Tracheal epithelial cell (primary cell): Measurements from ENCODE around the gene ALPI. TPM values are rescaled to one million over a fixed set of nuclear protein-coding genes. Genes with fewer than 3 reads are reported as not detected.

Experiments
- total RNA-seq: library from RNA; depleted of rRNA; stranded (reverse); fragments of >200 nt; gene quantifications from 2 replicates; pipeline ENCODE4 v1.2.1, GENCODE V29; 2014

ALPI gene
- not detected in 2 replicates for total RNA-seq

DNA sequence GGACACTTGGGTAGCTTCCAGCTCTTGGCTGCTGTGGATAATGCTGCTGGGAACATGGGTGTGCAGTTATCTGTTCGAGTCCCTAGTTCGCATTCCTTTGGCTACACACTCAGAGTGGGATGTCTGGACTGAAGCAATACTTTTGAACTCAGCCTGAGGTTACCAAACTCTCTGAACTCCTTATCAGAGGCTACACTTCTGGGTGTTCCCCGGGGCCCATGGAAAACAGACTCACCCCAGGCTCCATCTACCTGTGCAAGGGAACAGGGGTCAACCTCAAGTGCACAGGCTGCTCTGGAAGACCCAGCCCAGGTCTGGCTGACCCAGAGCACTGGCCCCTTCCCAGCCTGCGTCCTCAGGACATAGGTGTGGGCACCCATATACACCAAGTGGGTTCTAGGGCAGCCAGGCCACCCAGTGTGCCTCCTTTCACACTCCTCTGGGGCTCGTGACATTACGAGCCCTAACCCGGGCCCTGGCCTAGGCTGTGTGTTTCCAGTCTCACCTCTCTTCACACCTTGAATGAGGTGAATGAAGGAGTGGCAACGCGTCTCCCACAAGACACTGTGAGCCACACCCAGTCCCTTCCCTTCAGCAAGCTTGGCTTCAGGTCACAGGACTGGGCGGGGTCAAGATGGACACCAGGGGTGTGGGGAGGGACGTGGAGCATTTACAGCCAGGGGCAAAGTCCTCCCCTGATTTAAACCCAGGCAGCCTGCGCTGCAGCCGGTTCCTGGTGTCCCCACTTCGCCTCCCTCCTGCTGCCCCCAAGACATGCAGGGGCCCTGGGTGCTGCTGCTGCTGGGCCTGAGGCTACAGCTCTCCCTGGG, at the start of gene ALPI:
TSS of gene ALPI (plus strand) at position 728 of the 830 bp plus-strand sequence. CDS start at position 775, 47 bp downstream.

DNA sequence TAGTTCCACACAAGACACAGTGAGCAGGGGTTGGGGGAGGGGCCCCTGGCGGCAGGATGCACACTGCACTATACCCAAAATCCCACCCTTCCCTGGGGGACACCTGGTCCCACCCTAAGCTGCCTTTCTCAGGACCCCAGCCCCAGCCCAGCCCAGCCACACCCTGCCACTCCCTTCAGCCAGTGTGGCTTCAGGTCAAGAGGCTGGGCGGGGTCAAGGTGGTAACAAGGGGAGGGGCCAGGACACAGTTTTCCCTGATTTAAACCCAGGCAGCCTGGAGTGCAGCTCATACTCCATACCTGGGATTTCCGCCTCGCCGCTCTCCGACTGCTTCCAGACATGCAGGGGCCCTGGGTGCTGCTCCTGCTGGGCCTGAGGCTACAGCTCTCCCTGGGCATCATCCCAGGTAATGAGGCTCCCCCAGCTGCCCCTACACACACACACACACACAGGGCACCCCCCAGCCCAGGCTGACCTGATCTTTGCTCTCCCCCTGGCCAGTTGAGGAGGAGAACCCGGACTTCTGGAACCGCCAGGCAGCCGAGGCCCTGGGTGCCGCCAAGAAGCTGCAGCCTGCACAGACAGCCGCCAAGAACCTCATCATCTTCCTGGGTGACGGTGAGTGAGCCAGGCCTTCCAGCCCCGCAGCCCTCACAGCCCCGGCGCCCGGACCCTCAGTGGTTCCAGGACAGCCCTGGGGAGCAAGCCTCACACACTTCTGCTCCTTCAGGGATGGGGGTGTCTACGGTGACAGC, 49.2 kb upstream of the ALPI start, which contains the start of gene ALPG:
TSS of gene ALPG (plus strand) at position 289 of the 755 bp plus-strand sequence. CDS start at position 340, 51 bp downstream.

DNA sequence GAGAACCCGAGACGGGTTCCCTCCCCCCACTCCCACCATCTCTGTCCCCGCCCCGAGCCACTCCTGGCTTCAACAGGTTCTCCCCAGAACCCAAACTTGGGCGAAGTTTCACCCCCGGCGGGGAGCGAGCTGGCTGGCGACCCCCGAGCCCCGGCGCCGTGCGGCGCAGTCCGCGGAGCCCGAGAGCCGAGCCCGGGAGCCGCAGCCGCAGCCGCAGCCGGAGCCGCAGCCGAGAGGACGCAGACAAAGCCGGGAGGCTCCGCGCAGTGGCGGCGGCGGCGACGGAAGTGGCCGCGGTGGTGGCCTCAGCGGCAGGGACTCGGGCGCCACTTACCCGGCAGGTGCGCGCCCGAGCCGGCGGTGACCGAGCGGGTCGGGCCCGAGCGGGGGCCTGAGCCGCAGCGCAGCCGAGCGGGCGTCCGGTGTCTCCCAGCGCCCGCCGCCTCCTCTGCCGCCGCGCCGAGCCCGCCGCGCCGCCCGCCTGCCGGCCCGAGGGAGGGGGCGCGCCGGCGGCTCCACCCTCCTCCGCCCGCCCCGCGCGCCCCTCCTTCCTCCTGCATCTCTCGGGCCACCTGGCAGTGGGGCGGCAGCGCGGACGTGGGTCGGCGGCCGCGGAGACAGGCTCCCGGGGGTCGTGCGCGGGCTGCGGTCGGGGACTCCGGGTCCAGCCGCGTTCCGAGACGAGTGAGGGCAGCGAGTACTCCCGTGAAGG, 31.6 kb downstream of the ALPI start, which contains the start of gene ECEL1:
TSS of gene ECEL1 (minus strand) at position 450 of the 712 bp plus-strand sequence. CDS start 1,181 bp downstream, outside the sequence.

Other genes starting within 250 kb of the ALPI start
- gene ALPP, start 77.4 kb upstream of the ALPI start, total RNA-seq = not detected in 2 replicates
- under 0.01 TPM in 1 of 2 replicates, not detected in the other for gene ALPG, start 49.3 kb upstream of the ALPI start, total RNA-seq
- not detected in 2 replicates for gene ECEL1, start 31.7 kb downstream of the ALPI start, total RNA-seq
- not detected in 2 replicates for gene PRSS56, start 64.2 kb downstream of the ALPI start, total RNA-seq
- gene CHRND, start 70.0 kb downstream of the ALPI start, total RNA-seq = not detected in 2 replicates
- gene CHRNG, start 83.5 kb downstream of the ALPI start, total RNA-seq = not detected in 2 replicates
- gene TIGD1, start 94.4 kb downstream of the ALPI start, total RNA-seq = 0.96 and 1.7 TPM in 2 replicates
- gene EIF4E2, start 94.5 kb downstream of the ALPI start, total RNA-seq = 37.7 and 76.4 TPM in 2 replicates
- gene EFHD1, start 177.5 kb downstream of the ALPI start, total RNA-seq = 1.2 TPM in 1 of 2 replicates, not detected in the other
- gene GIGYF2, start 241.2 kb downstream of the ALPI start, total RNA-seq = 38.4 and 39.8 TPM in 2 replicates